ENCODE measurements around the gene HPS6.

The HPS6 gene

GRCh38 chr10:102059987-102060386 is 5.2 kb upstream of the HPS6 start:
- Mint-ChIP-seq H3K27ac (no peak overlapping the region), H3K9me3 (no peaks in the 10 kb centered on the region), H3K36me3 (ENCODE audit: low read depth) (peaks cover 5% of the 10 kb centered on the region), H3K4me1 (ENCODE audit: low read depth) (peaks cover 19% of the 10 kb centered on the region), H3K4me3 (no peak overlapping the region), H3K27me3 (no peaks in the 10 kb centered on the region)
- DNase-seq: no peak

- H3K27ac Mint-ChIP-seq: peak overlapping the region; percentile 91
- H3K36me3 Mint-ChIP-seq (ENCODE audit: low read depth): peaks cover 23% of the 10 kb centered on the region
- no peak for DNase-seq
- no peaks in the 10 kb centered on the region for H3K9me3 Mint-ChIP-seq
- no peaks in the 10 kb centered on the region for H3K27me3 Mint-ChIP-seq
- peak overlapping the region; percentile 87 for H3K4me3 Mint-ChIP-seq
- H3K4me1 Mint-ChIP-seq (ENCODE audit: low read depth): peaks cover 34% of the 10 kb centered on the region
These were observed 664 bp upstream of the HPS6 start for GRCh38 chr10:102064503-102064867.

GRCh38 chr10:102065561-102066398 is 631 bp downstream of the HPS6 start:
- no peaks in the 10 kb centered on the region for H3K9me3 Mint-ChIP-seq
- no peaks in the 10 kb centered on the region for H3K27me3 Mint-ChIP-seq
- H3K4me1 Mint-ChIP-seq (ENCODE audit: low read depth): peaks cover 34% of the 10 kb centered on the region
- H3K36me3 Mint-ChIP-seq (ENCODE audit: low read depth): peaks cover 27% of the 10 kb centered on the region
- peak overlapping the region; percentile 91 for H3K27ac Mint-ChIP-seq
- DNase-seq: peak; percentile 56
- H3K4me3 Mint-ChIP-seq: peak overlapping the region; percentile 87

- Mint-ChIP-seq H3K4me3 (peak overlapping the region; percentile 87), H3K36me3 (ENCODE audit: low read depth) (peaks cover 27% of the 10 kb centered on the region), H3K27ac (peak overlapping the region; percentile 91), H3K9me3 (no peaks in the 10 kb centered on the region), H3K27me3 (no peaks in the 10 kb centered on the region), H3K4me1 (ENCODE audit: low read depth) (peaks cover 34% of the 10 kb centered on the region)
- DNase-seq: no peak
These were observed 1.4 kb downstream of the HPS6 start for GRCh38 chr10:102066399-102067088.

DNA sequence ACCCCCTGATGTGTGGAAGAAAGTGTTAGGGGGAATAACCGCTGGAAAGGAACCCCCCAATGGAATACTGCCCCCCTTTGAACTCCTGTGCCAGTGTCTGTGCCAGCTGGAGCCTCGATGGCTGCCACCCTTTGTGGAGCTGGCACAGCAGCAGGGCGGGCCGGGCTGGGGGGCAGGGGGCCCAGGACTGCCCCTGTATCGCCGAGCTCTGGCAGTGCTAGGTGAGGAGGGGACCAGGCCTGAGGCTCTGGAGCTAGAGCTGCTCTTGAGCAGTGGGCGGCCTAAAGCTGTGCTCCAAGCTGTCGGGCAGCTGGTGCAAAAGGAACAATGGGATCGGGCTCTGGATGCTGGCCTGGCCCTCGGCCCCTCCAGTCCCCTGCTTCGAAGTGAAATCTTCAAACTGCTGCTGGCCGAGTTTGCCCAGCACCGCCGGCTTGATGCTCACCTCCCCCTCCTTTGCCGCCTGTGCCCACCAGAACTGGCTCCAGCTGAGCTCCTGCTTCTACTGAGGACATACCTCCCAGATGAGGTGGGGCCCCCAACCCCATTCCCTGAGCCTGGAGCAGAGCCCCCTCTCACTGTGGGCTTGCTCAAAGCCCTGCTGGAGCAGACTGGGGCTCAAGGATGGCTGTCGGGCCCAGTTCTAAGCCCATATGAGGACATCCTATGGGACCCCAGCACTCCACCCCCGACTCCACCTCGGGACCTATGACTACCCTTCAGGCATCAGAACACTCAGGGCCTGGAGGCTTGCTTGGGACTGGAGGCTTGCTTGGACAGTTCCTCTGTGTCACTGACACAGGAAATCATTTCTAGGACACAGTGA is 2.2 kb downstream of the HPS6 start:
- peaks cover 27% of the 10 kb centered on the region for H3K36me3 Mint-ChIP-seq (ENCODE audit: low read depth)
- no peak for DNase-seq
- H3K4me1 Mint-ChIP-seq (ENCODE audit: low read depth): peaks cover 34% of the 10 kb centered on the region
- H3K9me3 Mint-ChIP-seq: no peaks in the 10 kb centered on the region
- peak overlapping the region; percentile 43 for H3K4me3 Mint-ChIP-seq
- peak overlapping the region; percentile 71 for H3K27ac Mint-ChIP-seq
- no peaks in the 10 kb centered on the region for H3K27me3 Mint-ChIP-seq

DNA sequence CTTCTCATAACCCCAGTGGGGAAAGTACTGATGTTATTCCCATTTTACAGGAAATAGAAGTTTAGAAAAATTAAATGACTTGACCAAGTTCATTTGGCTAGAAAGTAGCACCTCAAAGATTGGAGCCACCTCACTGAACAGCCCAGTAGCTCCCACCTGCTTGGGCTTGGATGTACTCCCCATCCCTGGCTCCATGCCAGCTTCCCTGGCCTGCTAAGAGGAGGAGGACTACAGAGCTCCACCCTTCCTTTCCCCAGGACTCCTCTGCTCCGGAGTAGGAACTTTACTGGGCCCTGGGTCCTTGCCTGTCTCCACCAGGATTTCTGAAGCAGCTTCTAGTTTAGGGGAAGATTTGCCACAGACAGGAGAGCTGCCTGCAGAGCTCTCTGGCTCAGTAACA is 3.1 kb downstream of the HPS6 start:
- H3K4me3 Mint-ChIP-seq: no peak overlapping the region

GRCh38 chr10:102069071-102069470 is 3.9 kb downstream of the HPS6 start:
- H3K4me3 Mint-ChIP-seq: no peak overlapping the region
- no peaks in the 10 kb centered on the region for H3K27me3 Mint-ChIP-seq
- H3K27ac Mint-ChIP-seq: peak overlapping the region; percentile 86
- peaks cover 33% of the 10 kb centered on the region for H3K4me1 Mint-ChIP-seq (ENCODE audit: low read depth)
- peaks cover 27% of the 10 kb centered on the region for H3K36me3 Mint-ChIP-seq (ENCODE audit: low read depth)
- no peak for DNase-seq
- no peaks in the 10 kb centered on the region for H3K9me3 Mint-ChIP-seq

More for the DNA sequence above, 3.1 kb downstream of the HPS6 start:
- Mint-ChIP-seq H3K27me3 (no peaks in the 10 kb centered on the region), H3K9me3 (no peaks in the 10 kb centered on the region), H3K36me3 (ENCODE audit: low read depth) (peaks cover 27% of the 10 kb centered on the region), H3K4me1 (ENCODE audit: low read depth) (peaks cover 34% of the 10 kb centered on the region), H3K27ac (peak overlapping the region; percentile 50)
- no peak for DNase-seq

DNA sequence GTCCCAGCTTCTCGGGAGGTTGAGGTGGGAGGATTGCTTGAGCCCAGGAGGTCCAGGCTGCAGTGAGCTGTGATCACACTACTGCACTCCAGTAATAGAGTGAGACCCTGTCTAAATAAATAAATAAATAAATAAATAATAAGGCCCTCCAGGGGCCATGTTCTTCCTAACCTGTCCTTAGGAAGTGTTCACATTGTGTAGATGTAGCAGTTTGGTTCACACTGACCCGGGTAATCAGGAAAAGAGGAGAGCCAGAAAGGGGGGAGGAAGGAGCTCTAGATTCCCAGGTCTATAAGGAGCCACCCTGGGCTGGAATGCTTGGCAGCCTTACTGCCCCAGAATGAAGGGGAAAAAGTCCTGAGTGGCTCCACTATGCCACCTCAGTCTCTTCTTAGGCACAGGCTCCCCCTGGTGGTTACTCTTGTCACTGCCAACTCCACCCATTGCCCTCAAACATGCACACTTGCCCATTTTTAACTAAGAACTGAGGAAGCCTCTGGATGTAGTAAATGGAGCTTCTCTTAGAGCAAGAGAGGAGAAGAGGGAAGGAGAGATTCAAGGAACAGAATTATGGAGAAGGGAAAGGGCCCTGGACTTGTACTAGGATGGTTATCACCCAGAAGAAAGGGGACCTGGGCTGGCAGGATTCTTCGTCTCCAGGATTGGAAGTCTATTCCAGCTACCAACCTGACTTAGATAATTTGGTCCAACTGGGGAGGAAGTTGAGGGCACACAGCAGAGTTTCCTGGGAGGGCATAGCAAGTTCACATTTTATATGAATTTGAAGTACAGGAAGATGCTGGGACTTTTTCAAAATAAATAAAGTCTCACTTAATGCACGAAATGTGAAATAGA is 7.8 kb downstream of the HPS6 start:
- Mint-ChIP-seq H3K27ac (no peak overlapping the region), H3K9me3 (no peaks in the 10 kb centered on the region), H3K27me3 (no peaks in the 10 kb centered on the region), H3K4me3 (no peak overlapping the region), H3K4me1 (ENCODE audit: low read depth) (peaks cover 8% of the 10 kb centered on the region), H3K36me3 (ENCODE audit: low read depth) (peaks cover 14% of the 10 kb centered on the region)
- peak; percentile 82 for DNase-seq

DNA sequence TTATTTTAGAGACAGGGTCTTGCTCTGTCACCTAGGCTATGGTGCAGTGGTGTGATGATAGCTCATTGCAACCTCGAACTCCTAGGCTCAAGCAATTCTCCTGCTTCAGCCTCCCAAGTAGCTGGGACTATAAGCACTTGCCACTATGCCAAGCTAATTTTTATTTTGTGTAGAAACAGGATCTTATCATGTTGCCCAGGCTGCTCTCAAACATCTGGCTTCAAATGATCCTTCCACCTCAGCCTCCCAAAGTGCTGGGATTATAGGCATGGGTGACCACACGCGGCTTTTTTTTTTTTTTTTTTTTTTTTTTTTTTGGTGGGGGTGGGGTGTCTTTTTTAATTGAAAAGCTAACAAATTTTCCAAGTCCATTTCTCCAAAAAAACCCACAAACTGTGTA is 18.4 kb downstream of the HPS6 start:
- Mint-ChIP-seq H3K4me3 (no peak overlapping the region), H3K27ac (no peak overlapping the region), H3K4me1 (ENCODE audit: low read depth) (no peaks in the 10 kb centered on the region), H3K9me3 (no peaks in the 10 kb centered on the region), H3K27me3 (no peaks in the 10 kb centered on the region), H3K36me3 (ENCODE audit: low read depth) (peaks cover 6% of the 10 kb centered on the region)
- no peak for DNase-seq

- H3K27me3 Mint-ChIP-seq: no peaks in the 10 kb centered on the region
- H3K4me3 Mint-ChIP-seq: no peak overlapping the region
- no peak overlapping the region for H3K27ac Mint-ChIP-seq
- peaks cover 9% of the 10 kb centered on the region for H3K36me3 Mint-ChIP-seq (ENCODE audit: low read depth)
- no peak for DNase-seq
- H3K4me1 Mint-ChIP-seq (ENCODE audit: low read depth): no peaks in the 10 kb centered on the region
- H3K9me3 Mint-ChIP-seq: no peaks in the 10 kb centered on the region
These were observed 20.2 kb downstream of the HPS6 start for GRCh38 chr10:102085336-102085735.

DNA sequence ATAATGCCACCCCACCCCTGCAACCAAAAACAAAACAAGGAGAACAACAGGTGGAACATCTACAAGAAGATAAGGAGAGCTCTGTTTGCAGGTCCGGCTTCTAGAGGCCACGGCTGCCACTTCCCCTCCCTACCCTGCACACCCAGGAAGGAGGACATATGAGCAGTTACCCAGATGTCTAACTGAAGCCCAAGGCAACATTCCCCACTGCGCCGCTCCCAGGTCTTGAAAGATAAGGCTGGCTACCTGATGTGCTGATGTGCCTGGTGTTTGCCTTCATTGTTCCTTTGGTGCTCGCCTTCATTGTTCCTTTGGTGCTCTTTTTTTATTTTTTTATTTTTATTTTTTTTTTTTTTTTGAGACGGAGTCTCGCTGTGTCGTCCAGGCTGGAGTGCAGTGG is 21.0 kb downstream of the HPS6 start:
- Mint-ChIP-seq H3K4me1 (ENCODE audit: low read depth) (no peaks in the 10 kb centered on the region), H3K9me3 (no peaks in the 10 kb centered on the region), H3K27me3 (no peaks in the 10 kb centered on the region), H3K4me3 (no peak overlapping the region), H3K27ac (no peak overlapping the region), H3K36me3 (ENCODE audit: low read depth) (peaks cover 11% of the 10 kb centered on the region)
- DNase-seq: no peak

DNA sequence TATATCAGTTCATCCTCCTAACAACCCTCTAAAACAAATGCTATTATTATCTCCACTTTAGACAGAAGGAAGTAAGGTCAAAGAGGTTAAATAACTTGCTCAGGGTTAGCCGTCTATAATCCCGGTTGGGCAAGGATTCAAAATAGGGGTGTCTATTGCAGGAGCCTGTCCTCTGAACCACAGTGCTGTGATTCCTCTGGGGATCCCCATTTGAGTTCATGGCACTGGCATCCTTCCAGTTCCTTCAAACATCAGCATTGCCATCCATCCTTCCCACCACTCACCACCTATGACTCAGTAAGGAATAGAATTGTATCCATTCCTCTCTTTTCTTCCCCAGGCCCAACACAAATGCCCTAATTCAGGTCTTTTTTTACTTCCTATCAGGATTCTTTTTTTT is 25.6 kb downstream of the HPS6 start:
- Mint-ChIP-seq H3K27ac (no peak overlapping the region), H3K36me3 (ENCODE audit: low read depth) (peaks cover 14% of the 10 kb centered on the region), H3K4me3 (no peak overlapping the region), H3K9me3 (no peaks in the 10 kb centered on the region), H3K4me1 (ENCODE audit: low read depth) (no peaks in the 10 kb centered on the region), H3K27me3 (no peaks in the 10 kb centered on the region)
- no peak for DNase-seq

DNA sequence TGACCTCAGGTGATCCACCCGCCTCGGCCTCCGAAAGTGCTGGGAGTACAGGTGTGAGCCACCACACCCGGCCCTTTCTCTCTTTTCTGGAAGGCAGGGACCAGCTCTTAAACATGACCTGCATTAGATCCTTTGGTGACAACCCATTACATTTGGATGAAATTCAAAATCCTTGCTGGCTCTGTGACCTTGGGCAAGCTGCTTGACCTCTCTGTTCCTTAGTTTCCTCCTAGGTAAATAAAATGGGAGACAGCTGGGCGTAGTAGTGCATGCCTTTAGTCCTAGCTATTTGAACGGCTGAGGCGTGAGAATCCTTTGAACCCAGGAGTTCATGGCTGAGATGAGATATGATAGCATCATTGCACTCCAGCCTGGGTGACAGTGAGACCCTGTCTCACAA is 31.3 kb downstream of the HPS6 start:
- no peak for DNase-seq
- H3K27me3 Mint-ChIP-seq: no peaks in the 10 kb centered on the region
- no peaks in the 10 kb centered on the region for H3K4me1 Mint-ChIP-seq (ENCODE audit: low read depth)
- H3K4me3 Mint-ChIP-seq: no peak overlapping the region
- peaks cover 32% of the 10 kb centered on the region for H3K36me3 Mint-ChIP-seq (ENCODE audit: low read depth)
- H3K9me3 Mint-ChIP-seq: no peaks in the 10 kb centered on the region
- H3K27ac Mint-ChIP-seq: no peak overlapping the region

DNA sequence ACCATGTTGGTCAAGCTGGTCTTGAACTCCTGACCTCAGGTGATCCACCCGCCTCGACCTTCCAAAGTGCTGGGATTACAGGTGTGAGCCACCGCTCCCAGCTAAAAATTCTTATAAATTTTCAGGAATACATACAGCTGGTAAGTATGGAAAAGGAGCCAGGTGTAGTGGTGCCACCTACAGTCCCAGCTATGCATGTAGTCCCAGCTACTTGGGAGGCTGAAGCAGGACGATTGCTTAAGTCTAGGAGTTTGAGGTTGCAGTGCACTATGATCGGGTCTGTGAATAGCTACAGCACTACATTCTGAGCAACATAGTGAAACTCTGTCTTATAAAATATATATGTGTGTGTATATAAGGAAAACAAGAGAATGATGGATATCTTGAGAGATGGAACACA is 36.0 kb downstream of the HPS6 start:
- no peak overlapping the region for H3K4me3 Mint-ChIP-seq
- no peak overlapping the region for H3K27ac Mint-ChIP-seq
- peaks cover 13% of the 10 kb centered on the region for H3K4me1 Mint-ChIP-seq (ENCODE audit: low read depth)
- no peaks in the 10 kb centered on the region for H3K27me3 Mint-ChIP-seq
- H3K36me3 Mint-ChIP-seq (ENCODE audit: low read depth): peaks cover 54% of the 10 kb centered on the region
- DNase-seq: no peak
- H3K9me3 Mint-ChIP-seq: no peaks in the 10 kb centered on the region
